Right lobe of liver (tissue), 4 donors: ENCODE results near the gene SLC17A9.
A peak's percentile ranks its signal among the peaks of the same experiment; 100 is the strongest.

Experiments used
- POLR2A ChIP-seq: fragments of 450-650 bp; IDR thresholded peaks from one replicate; pipeline ENCODE4 v1.6.1; 2017; ENCODE audit warnings: antibody characterized with exemption, mild to moderate bottlenecking
- TF ChIP-seq, protein P1 (sequence below), 4 donors: fragments of 200-600 bp in 3 of 4; fragments of 450-650 bp in 1 of 4; IDR thresholded peaks; one replicate each; pipeline versions ENCODE4 v1.5.1 to v1.8.0; 2016 to 2022; ENCODE audit warnings: antibody characterized with exemption in 4 of 4, mild to moderate bottlenecking in 2 of 4
- donor health status: DM: no; HTN: no; CAD: no.
- donor health status: DM: no; HTN: no; CAD: no.
- donor health status: DM: no; HTN: yes; CAD: no.

DNA sequence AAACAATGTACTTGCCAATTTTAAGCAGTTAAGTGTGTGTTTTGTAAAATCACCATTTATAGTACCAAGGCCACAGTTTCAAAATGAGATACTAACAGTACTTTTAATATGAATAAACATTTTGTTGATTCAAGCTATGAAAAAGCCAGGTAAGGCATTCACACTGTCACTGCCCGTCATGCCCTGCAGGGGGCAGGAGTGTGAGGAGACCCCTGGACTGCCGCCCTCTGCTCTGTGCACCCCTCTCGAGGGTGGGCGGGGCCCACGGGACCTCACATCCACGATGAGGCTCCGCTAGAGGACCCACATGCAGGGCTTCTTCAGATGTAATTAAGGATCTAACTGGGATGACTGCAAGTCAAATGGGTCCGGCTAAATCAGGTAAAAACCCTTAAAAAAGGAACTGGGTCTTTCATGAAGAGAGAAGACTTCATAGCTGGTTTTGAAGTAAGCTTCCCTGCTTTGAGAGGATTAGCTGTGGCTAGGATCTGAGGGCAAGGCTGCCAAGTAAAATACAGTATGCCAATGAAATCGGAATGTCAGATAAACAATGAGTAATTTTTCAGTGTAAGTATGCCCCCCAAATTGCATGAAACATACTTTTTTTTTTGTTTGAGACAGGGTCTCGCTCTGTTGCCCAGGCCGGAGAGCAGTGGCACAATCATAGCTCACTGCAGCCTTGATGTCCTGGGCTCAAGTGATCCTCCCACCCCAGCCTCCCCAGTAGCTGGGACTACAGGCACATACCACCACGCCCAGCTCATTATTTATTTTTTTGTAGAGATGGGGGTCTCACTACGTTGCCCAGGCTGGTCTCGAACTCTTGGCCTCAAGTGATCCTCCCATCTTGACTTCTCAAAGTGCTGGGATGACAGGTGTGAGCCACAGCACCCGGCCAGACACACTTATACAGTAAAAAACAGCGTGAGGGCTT is 44.9 kb upstream of the SLC17A9 start:
- TF ChIP-seq POLR2A, result no peak
- TF ChIP-seq, protein P1, sequence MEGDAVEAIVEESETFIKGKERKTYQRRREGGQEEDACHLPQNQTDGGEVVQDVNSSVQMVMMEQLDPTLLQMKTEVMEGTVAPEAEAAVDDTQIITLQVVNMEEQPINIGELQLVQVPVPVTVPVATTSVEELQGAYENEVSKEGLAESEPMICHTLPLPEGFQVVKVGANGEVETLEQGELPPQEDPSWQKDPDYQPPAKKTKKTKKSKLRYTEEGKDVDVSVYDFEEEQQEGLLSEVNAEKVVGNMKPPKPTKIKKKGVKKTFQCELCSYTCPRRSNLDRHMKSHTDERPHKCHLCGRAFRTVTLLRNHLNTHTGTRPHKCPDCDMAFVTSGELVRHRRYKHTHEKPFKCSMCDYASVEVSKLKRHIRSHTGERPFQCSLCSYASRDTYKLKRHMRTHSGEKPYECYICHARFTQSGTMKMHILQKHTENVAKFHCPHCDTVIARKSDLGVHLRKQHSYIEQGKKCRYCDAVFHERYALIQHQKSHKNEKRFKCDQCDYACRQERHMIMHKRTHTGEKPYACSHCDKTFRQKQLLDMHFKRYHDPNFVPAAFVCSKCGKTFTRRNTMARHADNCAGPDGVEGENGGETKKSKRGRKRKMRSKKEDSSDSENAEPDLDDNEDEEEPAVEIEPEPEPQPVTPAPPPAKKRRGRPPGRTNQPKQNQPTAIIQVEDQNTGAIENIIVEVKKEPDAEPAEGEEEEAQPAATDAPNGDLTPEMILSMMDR (IDR thresholded peaks at IDR 0.05), result peak; percentile 27 to 47 (median 38)
